ENCODE measurements around the gene UHRF2.

Gene UHRF2

GRCh38 chr9:6552498-6553121 lies 139.6 kb downstream of the UHRF2 start:
- peak overlapping the region in 1 of 11 experiments; percentile 23; a peak in 1 of 22 replicates for H3K9ac ChIP-seq
- no peak for TF ChIP-seq Cebpa-rat (IDR thresholded peaks at IDR 0.05)
- H4K20me1 ChIP-seq, result no peaks in the 10 kb centered on the region
- no peaks in the 10 kb centered on the region for H3K27me3 ChIP-seq
- H3K9me3 ChIP-seq (replicated peaks in 1 of 11), result 0 out of 22 replicates have a peak, but pooled peaks cover 0 to under 1% (median 0%) of the 10 kb centered on the region in 11 experiments
- H3K27ac ChIP-seq, result no peak overlapping the region
- H3K36me3 ChIP-seq, result peaks cover 0 to 58% (median 25%) of the 10 kb centered on the region in 11 experiments; a peak in 14 of 22 replicates
- peaks cover 14 to 36% (median 23%) of the 10 kb centered on the region in 10 experiments for H3K4me1 ChIP-seq
- H3K4me3 ChIP-seq, result no peak overlapping the region
- H3K4me2 ChIP-seq, result peak overlapping the region; percentile 11 to 62 (median 40)

GRCh38 chr9:6553866-6554265 lies 140.9 kb downstream of the UHRF2 start:
- no peak overlapping the region for H3K9ac ChIP-seq
- H3K27ac ChIP-seq, result no peak overlapping the region
- H3K9me3 ChIP-seq (replicated peaks in 1 of 11), result 0 out of 22 replicates have a peak, but pooled peaks cover 0 to 4% (median 0%) of the 10 kb centered on the region in 11 experiments
- no peak for TF ChIP-seq Cebpa-rat (IDR thresholded peaks at IDR 0.05)
- peaks cover 0 to 65% (median 38%) of the 10 kb centered on the region in 11 experiments; a peak in 15 of 22 replicates for H3K36me3 ChIP-seq
- peaks cover 17 to 31% (median 23%) of the 10 kb centered on the region in 10 experiments for H3K4me1 ChIP-seq
- no peaks in the 10 kb centered on the region for H4K20me1 ChIP-seq
- H3K4me3 ChIP-seq, result no peak overlapping the region
- peak overlapping the region in 8 of 11 experiments; percentile 11 to 62 (median 45); a peak in 15 of 22 replicates for H3K4me2 ChIP-seq
- H3K27me3 ChIP-seq, result no peaks in the 10 kb centered on the region

All from BLaER1 treated with 17β-estradiol and CSF1 and Interleukin-3, amounts not matched to agents 10 nM and 100 nM (cell line).